ENCODE data around the gene CSDE1.
A peak's percentile ranks its signal among the peaks of the same experiment; 100 is the strongest.
"Not testable (repeated sequence)": the region's sequence is repeated elsewhere in the genome, so short reads cannot be mapped to it uniquely, and the experiment has no call there.

CSDE1 gene

GRCh38 chr1:114764689-114765088 is 6.9 kb upstream of the CSDE1 start:
- no peak for FAIRE-seq
- no peak for TF ChIP-seq POLR2AphosphoS5 (IDR thresholded peaks at IDR 0.05; ENCODE audit: low read depth, low read length)
- no peak for TF ChIP-seq POLR2A (IDR thresholded peaks at IDR 0.05; ENCODE audit: low read depth, low read length)
- TF ChIP-seq TAF1 (IDR thresholded peaks at IDR 0.05; ENCODE audit: borderline replicate concordance, low read depth, low read length): no peak
- no peak for DNase-seq (ENCODE audit: insufficient read length)

GRCh38 chr1:114758256-114758832 is 560 bp upstream of the CSDE1 start:
- DNase-seq (ENCODE audit: insufficient read length) (no peak), FAIRE-seq (peak; percentile 5)
- TF ChIP-seq TAF1 (IDR thresholded peaks at IDR 0.05; ENCODE audit: borderline replicate concordance, low read depth, low read length): no peak
- TF ChIP-seq POLR2A (IDR thresholded peaks at IDR 0.05; ENCODE audit: low read depth, low read length): no peak
- no peak for TF ChIP-seq POLR2AphosphoS5 (IDR thresholded peaks at IDR 0.05; ENCODE audit: low read depth, low read length)

- no peak for TF ChIP-seq POLR2AphosphoS5 (IDR thresholded peaks at IDR 0.05; ENCODE audit: low read depth, low read length)
- no peak for TF ChIP-seq POLR2A (IDR thresholded peaks at IDR 0.05; ENCODE audit: low read depth, low read length)
- no peak for TF ChIP-seq TAF1 (IDR thresholded peaks at IDR 0.05; ENCODE audit: borderline replicate concordance, low read depth, low read length)
- DNase-seq (ENCODE audit: insufficient read length) (no peak), FAIRE-seq (no peak)
Measured at GRCh38 chr1:114756949-114757454, 782 bp downstream of the CSDE1 start.

- DNase-seq (ENCODE audit: insufficient read length) (no peak), FAIRE-seq (peak; percentile 36)
- TF ChIP-seq POLR2AphosphoS5 (IDR thresholded peaks at IDR 0.05; ENCODE audit: low read depth, low read length) (no peak), POLR2A (IDR thresholded peaks at IDR 0.05; ENCODE audit: low read depth, low read length) (no peak), TAF1 (IDR thresholded peaks at IDR 0.05; ENCODE audit: borderline replicate concordance, low read depth, low read length) (no peak)
Measured at GRCh38 chr1:114756009-114756892, 1.5 kb downstream of the CSDE1 start.

- no peak for TF ChIP-seq POLR2AphosphoS5 (IDR thresholded peaks at IDR 0.05; ENCODE audit: low read depth, low read length)
- TF ChIP-seq TAF1 (IDR thresholded peaks at IDR 0.05; ENCODE audit: borderline replicate concordance, low read depth, low read length): no peak
- TF ChIP-seq POLR2A (IDR thresholded peaks at IDR 0.05; ENCODE audit: low read depth, low read length): no peak
- DNase-seq (ENCODE audit: insufficient read length) (no peak), FAIRE-seq (no peak)
Measured at GRCh38 chr1:114755006-114755931, 2.5 kb downstream of the CSDE1 start.

GRCh38 chr1:114753702-114754101 is 4.1 kb downstream of the CSDE1 start:
- FAIRE-seq: not testable (repeated sequence)

GRCh38 chr1:114753143-114753542 is 4.6 kb downstream of the CSDE1 start:
- FAIRE-seq: no peak
- no peak for DNase-seq (ENCODE audit: insufficient read length)
- TF ChIP-seq POLR2AphosphoS5 (IDR thresholded peaks at IDR 0.05; ENCODE audit: low read depth, low read length) (no peak), TAF1 (IDR thresholded peaks at IDR 0.05; ENCODE audit: borderline replicate concordance, low read depth, low read length) (no peak), POLR2A (IDR thresholded peaks at IDR 0.05; ENCODE audit: low read depth, low read length) (no peak)

More at GRCh38 chr1:114753702-114754101, 4.1 kb downstream of the CSDE1 start:
- DNase-seq (ENCODE audit: insufficient read length): not testable (repeated sequence)

GRCh38 chr1:114750780-114751179 is 7.0 kb downstream of the CSDE1 start:
- FAIRE-seq (no peak), DNase-seq (ENCODE audit: insufficient read length) (no peak)
- no peak for TF ChIP-seq POLR2AphosphoS5 (IDR thresholded peaks at IDR 0.05; ENCODE audit: low read depth, low read length)

- no peak for FAIRE-seq
Measured at GRCh38 chr1:114749835-114750234, 7.9 kb downstream of the CSDE1 start.

GRCh38 chr1:114746450-114747121 is 11.2 kb downstream of the CSDE1 start:
- no peak for DNase-seq (ENCODE audit: insufficient read length)
- TF ChIP-seq TAF1 (IDR thresholded peaks at IDR 0.05; ENCODE audit: borderline replicate concordance, low read depth, low read length) (no peak), POLR2AphosphoS5 (IDR thresholded peaks at IDR 0.05; ENCODE audit: low read depth, low read length) (no peak), POLR2A (IDR thresholded peaks at IDR 0.05; ENCODE audit: low read depth, low read length) (no peak)
- no peak for FAIRE-seq

More at GRCh38 chr1:114749835-114750234, 7.9 kb downstream of the CSDE1 start:
- TF ChIP-seq TAF1 (IDR thresholded peaks at IDR 0.05; ENCODE audit: borderline replicate concordance, low read depth, low read length) (no peak), POLR2A (IDR thresholded peaks at IDR 0.05; ENCODE audit: low read depth, low read length) (no peak), POLR2AphosphoS5 (IDR thresholded peaks at IDR 0.05; ENCODE audit: low read depth, low read length) (no peak)
- DNase-seq (ENCODE audit: insufficient read length): no peak

GRCh38 chr1:114745291-114745690 is 12.5 kb downstream of the CSDE1 start:
- DNase-seq (ENCODE audit: insufficient read length) (no peak), FAIRE-seq (no peak)
- TF ChIP-seq POLR2A (IDR thresholded peaks at IDR 0.05; ENCODE audit: low read depth, low read length) (no peak), POLR2AphosphoS5 (IDR thresholded peaks at IDR 0.05; ENCODE audit: low read depth, low read length) (no peak), TAF1 (IDR thresholded peaks at IDR 0.05; ENCODE audit: borderline replicate concordance, low read depth, low read length) (no peak)
